Measurements from ENCODE around the gene COL25A1. TPM values are rescaled to one million over a fixed set of nuclear protein-coding genes. Genes with fewer than 3 reads are reported as not detected.

The COL25A1 gene
- total RNA-seq, 2 donors from 2014 or later = 4.0 to 6.2 TPM

GRCh38 chr4:108861334-108861733, 441.1 kb downstream of the COL25A1 start:
- H3K4me3 Mint-ChIP-seq = no peak overlapping the region
- Histone ChIP-seq H3K36me3 (ENCODE audit: control insufficient read depth, insufficient read depth, low read length) (no peaks in the 10 kb centered on the region), H3K27ac (ENCODE audit: low read depth, low read length) (no peak overlapping the region), H3K4me3 (ENCODE audit: low read length) (no peak overlapping the region), H3K27me3 (ENCODE audit: control insufficient read depth, insufficient read depth, low read length, poor library complexity, severe bottlenecking) (no peaks in the 10 kb centered on the region), H3K9me3 (ENCODE audit: control insufficient read depth, low read length) (no peaks in the 10 kb centered on the region), H3K9ac (ENCODE audit: extremely low read depth, low read length, poor library complexity, severe bottlenecking) (no peak overlapping the region), H3K4me1 (ENCODE audit: control insufficient read depth, insufficient read depth, low read length) (no peaks in the 10 kb centered on the region)
- H3K27ac Mint-ChIP-seq = no peak overlapping the region
- peak; percentile 78 for DNase-seq
- H3K4me1 Mint-ChIP-seq = peaks cover 3% of the 10 kb centered on the region
- 57% methylated on average over 2 of the region's 2 CpGs; no CpG with 5 or more reads in 1 of the 2 experiments for WGBS, 2 experiments (ENCODE audit: insufficient coverage in 1 of 2, insufficient read length in 1 of 2)
- TF ChIP-seq CTCF (conservative IDR thresholded peaks at IDR 0.05) = no peak
- H3K36me3 Mint-ChIP-seq (ENCODE audit: low read depth) = no peaks in the 10 kb centered on the region
- no peaks in the 10 kb centered on the region for H3K27me3 Mint-ChIP-seq (ENCODE audit: insufficient read depth)
- H3K9me3 Mint-ChIP-seq = no peaks in the 10 kb centered on the region

GRCh38 chr4:108854786-108855185, 447.7 kb downstream of the COL25A1 start:
- DNase-seq = no peak
- TF ChIP-seq CTCF (conservative IDR thresholded peaks at IDR 0.05) = no peak
- Histone ChIP-seq H3K9ac (ENCODE audit: extremely low read depth, low read length, poor library complexity, severe bottlenecking) (no peak overlapping the region), H3K4me1 (ENCODE audit: control insufficient read depth, insufficient read depth, low read length) (no peaks in the 10 kb centered on the region), H3K27ac (ENCODE audit: low read depth, low read length) (no peak overlapping the region), H3K36me3 (ENCODE audit: control insufficient read depth, insufficient read depth, low read length) (no peaks in the 10 kb centered on the region), H3K9me3 (ENCODE audit: control insufficient read depth, low read length) (no peaks in the 10 kb centered on the region), H3K4me3 (ENCODE audit: low read length) (no peak overlapping the region), H3K27me3 (ENCODE audit: control insufficient read depth, insufficient read depth, low read length, poor library complexity, severe bottlenecking) (no peaks in the 10 kb centered on the region)
- WGBS, 2 experiments (ENCODE audit: insufficient coverage in 1 of 2, insufficient read length in 1 of 2) = 100% methylated on average over 1 of the region's 1 CpG; no CpG with 5 or more reads in 1 of the 2 experiments
- H3K4me3 Mint-ChIP-seq = no peak overlapping the region
- no peaks in the 10 kb centered on the region for H3K27me3 Mint-ChIP-seq (ENCODE audit: insufficient read depth)
- no peaks in the 10 kb centered on the region for H3K9me3 Mint-ChIP-seq
- no peaks in the 10 kb centered on the region for H3K36me3 Mint-ChIP-seq (ENCODE audit: low read depth)
- H3K27ac Mint-ChIP-seq = no peak overlapping the region
- H3K4me1 Mint-ChIP-seq = peaks cover under 1% of the 10 kb centered on the region

- H3K4me3 Mint-ChIP-seq = no peak overlapping the region
- H3K27me3 ChIP-seq (ENCODE audit: control insufficient read depth, insufficient read depth, low read length, poor library complexity, severe bottlenecking) = no peaks in the 10 kb centered on the region
- TF ChIP-seq CTCF (conservative IDR thresholded peaks at IDR 0.05) = no peak
- WGBS, 2 experiments (ENCODE audit: insufficient coverage in 1 of 2, insufficient read length in 1 of 2) = 82% methylated on average over 1 of the region's 1 CpG; no CpG with 5 or more reads in 1 of the 2 experiments
- H3K9ac ChIP-seq (ENCODE audit: extremely low read depth, low read length, poor library complexity, severe bottlenecking) = no peak overlapping the region
- DNase-seq = no peak
- no peaks in the 10 kb centered on the region for H3K9me3 Mint-ChIP-seq
- H3K27me3 Mint-ChIP-seq (ENCODE audit: insufficient read depth) = no peaks in the 10 kb centered on the region
- H3K4me3 ChIP-seq (ENCODE audit: low read length) = no peak overlapping the region
- H3K36me3 ChIP-seq (ENCODE audit: control insufficient read depth, insufficient read depth, low read length) = no peaks in the 10 kb centered on the region
- no peaks in the 10 kb centered on the region for H3K4me1 ChIP-seq (ENCODE audit: control insufficient read depth, insufficient read depth, low read length)
- H3K4me1 Mint-ChIP-seq = peaks cover 3% of the 10 kb centered on the region
- no peak overlapping the region for H3K27ac Mint-ChIP-seq
- H3K36me3 Mint-ChIP-seq (ENCODE audit: low read depth) = no peaks in the 10 kb centered on the region
- no peak overlapping the region for H3K27ac ChIP-seq (ENCODE audit: low read depth, low read length)
- no peaks in the 10 kb centered on the region for H3K9me3 ChIP-seq (ENCODE audit: control insufficient read depth, low read length)
Observed at GRCh38 chr4:108852691-108853090, 449.8 kb downstream of the COL25A1 start.

Data from endodermal cell (in vitro differentiated cells).